GM21360 (cell line): Measurements from ENCODE around the gene CELF2.

ENCODE experiments used
- ATAC-seq: cut with Tn5 transposase; IDR thresholded peaks from one replicate; pipeline ENCODE4 v1.9.1; 2021; ENCODE audit warnings: mild to moderate bottlenecking, moderate library complexity; ENCODE audit not compliant: unreplicated experiment

Gene CELF2

DNA sequence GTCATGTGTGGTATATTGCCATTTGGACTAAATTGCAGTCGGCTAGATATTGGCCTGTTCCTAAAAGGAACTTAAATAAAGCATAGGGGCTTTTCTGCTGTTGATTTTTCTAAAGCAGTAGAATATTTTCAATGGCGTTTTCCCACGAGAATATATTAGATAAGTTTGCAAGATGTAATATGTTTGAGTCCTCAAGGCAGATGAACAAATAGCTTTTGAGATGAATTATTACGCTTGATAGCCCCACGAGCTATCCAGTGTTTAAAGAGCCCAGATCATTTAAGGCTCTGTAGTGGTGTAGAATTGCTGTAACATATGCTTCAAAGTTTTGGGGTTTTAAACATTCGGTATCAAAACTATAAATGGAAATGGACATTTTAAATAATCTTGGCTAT lies 2.9 kb downstream of the CELF2 start:
- ATAC-seq: no peak

DNA sequence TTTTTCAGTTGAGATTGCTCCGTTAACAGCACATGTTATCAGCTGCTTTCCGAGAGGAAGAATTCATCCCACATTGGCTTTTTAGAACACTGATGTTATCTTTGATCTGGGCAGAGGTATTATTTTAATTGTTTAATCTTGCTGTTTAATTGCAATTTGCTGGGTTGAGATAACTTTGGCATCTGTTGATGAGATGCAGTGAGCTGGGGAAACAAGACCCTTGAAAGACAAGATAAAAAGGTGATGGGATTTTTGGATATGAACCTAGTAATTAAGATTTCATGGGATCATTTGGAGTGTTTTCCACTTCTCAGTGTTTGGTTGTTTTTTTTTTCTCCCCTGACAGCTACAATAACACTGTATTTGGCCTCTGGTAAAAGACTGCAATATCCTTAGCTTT lies 4.5 kb downstream of the CELF2 start:
- no peak for ATAC-seq

GRCh38 chr10:11023009-11023953 lies 5.6 kb downstream of the CELF2 start:
- no peak for ATAC-seq

- no peak for ATAC-seq
These were observed 6.9 kb downstream of the CELF2 start for GRCh38 chr10:11024596-11024995.

DNA sequence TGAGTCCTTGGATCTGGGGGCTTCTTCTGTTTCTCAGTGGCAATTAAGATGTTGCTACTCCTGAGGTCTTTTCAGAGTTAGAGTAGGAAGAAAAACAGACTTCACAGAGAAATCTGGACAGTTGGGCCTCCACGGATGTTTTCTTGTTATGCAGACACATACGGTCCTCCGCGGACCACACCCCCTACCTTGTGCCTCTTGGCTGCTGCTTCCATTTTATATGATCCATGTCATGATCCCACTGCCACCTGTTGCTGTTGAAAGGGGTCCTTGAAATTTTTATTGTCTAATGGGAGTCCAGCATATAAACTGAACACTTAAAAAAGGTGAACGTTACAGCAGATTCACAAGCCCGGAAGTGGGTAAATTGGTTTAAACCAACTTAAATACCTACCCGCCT lies 8.3 kb downstream of the CELF2 start:
- ATAC-seq: no peak

DNA sequence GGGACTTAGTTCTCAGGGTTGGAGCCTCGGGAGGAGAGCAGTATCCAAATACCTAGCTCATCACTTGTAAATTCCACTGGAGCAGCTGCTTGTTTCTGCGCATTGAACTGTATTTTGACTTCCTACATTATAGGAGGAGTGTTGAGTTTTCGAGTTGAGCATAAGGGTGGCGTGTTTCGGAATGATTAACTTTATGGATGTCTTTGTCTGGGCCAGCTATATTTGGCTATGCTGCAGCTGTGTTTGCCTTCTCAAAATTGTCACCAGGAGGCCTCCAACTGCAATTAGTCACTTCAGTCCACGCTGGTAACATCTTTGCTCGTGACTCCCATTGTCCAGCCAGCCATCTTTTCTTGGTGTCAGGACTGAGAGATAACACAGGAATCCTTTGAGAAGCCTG lies 9.1 kb downstream of the CELF2 start:
- ATAC-seq: no peak

GRCh38 chr10:11034762-11035161 lies 17.1 kb downstream of the CELF2 start:
- ATAC-seq: no peak

DNA sequence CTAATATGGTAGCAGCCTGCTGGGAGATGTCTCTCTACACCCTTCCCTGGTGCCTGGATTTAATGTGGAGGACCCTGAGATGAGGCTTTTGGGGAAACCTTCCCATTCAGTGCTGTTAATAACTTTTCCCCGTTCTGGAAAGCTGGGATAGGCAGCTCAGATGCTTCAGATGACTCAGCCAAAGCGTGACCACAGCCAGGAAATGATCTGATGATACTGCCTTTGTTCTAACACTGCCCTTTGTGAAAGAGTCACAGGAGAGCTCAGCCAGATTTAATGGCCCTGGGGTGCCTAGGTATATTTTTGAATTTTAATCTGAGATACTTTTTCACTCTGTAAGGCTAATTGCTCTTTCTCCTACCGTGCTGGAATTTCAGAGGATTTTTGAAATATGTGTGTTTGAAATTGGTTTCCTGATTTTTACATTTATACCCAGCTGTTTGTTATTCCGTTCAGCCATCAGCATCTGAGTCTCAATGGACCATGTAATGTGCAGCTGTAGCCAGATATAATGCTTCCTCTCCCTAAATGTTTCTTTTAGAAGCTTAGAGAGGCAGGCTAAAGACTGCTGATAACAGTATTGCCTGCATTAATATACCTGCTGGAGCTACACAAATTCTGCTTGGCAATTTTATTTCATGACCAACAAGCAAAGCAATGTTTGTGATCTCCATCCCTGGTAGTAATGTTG lies 17.8 kb downstream of the CELF2 start:
- no peak for ATAC-seq

DNA sequence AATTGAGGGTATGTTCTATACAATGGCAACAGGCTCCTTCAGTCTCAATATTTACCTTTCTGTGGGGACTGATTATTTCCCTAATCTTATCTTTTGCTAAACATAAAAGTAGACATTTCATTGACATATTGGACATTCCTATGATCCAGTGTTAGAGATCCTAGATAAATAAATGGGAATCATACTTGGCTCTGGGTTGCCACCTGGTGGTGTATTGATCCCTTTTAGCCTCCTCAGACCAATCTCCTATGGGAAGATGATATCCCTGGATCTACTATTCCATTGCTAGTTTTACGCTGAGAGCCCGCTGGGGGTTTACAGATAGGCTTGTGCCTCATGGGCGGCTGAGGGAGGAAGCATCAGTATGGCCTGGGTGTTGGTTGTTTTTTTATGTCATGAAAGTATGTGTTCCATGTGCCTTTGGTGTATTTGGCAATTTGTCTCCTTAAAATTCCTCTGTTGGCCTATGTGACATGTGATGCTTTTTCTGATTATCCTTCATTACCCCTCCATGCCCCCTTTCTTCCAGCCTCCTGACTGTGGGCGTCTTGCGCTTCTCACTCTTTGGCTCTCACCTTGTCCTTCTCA lies 18.8 kb downstream of the CELF2 start:
- ATAC-seq: no peak

DNA sequence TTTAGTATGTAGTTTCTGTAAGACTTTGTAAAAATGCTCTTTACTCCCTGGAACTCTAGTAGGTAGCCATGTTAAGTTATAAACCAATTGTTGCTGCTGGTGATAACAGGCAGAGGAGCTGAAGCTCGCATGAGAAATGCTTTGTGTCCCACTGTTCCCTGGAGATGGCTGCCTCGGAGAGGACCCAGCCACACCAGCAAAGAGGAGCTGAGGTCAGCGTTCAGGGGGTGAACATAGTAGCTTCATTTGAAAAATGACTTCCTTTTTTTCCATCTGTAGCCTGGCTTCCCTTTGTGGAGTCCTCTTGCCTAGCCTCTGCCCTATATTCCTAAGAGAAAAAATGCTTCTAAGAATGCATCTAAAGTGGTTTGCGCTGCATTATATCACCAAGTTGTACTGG lies 20.3 kb downstream of the CELF2 start:
- no peak for ATAC-seq

GRCh38 chr10:11042357-11042756 lies 24.7 kb downstream of the CELF2 start:
- ATAC-seq: no peak

GRCh38 chr10:11043039-11043438 lies 25.4 kb downstream of the CELF2 start:
- no peak for ATAC-seq

GRCh38 chr10:11043446-11044127 lies 25.9 kb downstream of the CELF2 start:
- no peak for ATAC-seq

DNA sequence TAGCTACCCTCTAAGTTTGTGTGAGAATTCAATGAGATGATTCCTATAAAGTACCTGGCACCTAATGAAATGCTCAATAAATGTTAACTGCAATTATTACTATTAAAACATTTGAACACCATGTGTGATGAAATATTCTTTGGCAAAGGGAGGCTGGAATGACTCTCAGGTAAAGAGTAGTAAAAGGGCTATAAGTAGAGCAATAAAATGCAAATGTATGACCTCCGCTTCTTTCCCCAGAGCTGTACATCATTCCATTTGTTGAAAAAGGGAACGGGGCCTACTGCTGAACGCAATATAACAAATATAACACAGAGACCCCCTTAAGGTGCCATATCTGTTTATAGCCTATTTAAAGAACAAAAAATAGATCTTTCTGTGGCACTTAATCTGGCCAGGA lies 27.8 kb downstream of the CELF2 start:
- ATAC-seq: no peak

DNA sequence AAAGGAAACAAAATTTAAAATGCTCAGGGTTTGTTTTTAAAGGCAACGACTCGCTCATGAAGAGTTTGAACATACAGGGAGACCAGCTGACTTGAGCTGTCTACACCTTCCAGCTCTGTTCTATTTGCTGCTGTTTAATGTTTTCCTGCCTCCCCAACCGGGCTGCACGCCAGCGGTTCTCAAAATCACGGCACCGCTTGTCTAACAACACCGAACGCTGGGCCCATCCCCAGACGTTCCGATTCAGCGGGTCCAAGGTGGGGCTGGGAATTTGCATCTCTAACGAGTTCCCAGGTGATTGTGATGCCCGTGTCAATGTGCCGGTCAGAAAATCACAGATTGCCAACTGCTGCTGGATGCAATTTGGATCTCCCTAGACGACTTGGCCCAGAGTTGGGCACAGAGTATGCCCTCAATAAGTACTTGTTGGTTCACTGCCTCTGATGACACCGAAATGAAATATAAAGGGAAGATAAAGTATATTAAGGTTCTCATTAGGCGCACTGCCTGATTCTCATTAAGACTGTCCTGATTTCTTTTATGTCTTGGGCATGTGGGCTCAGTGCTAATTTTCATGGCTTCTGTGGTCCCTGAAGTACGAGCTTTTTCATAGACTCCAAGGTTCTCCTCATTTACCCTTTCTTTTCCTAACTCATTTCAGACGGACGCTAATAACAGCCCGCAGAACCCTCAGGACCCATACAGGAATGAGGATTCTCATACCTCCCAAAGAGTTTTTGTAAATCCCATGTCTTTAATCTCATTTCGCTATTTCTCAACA lies 28.5 kb downstream of the CELF2 start:
- ATAC-seq: no peak

- ATAC-seq: no peak
These were observed 29.1 kb downstream of the CELF2 start for GRCh38 chr10:11046776-11047160.

GRCh38 chr10:11048707-11049278 lies 31.1 kb downstream of the CELF2 start:
- ATAC-seq: no peak

DNA sequence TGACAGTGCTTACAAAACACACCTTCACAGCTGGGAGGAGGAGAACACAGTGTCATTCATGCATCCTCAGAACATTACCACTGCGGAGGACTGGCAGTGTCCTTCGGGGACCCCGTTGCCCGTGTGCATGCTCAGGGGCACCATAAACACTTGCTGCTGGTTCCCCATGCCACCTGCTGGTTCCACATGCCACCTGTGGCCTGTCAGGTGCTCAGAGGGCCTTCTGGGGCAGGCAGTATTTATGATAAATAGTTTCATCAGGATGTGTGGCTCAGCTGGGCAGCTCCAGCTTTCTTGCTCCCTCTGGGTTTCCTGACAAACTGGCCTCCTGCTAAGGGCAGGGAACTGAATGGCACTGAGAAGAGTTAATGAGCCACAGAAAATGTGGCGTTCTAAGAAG lies 32.1 kb downstream of the CELF2 start:
- ATAC-seq: no peak

- ATAC-seq: no peak
These were observed 32.9 kb downstream of the CELF2 start for GRCh38 chr10:11050301-11051287.
